Activated CD8-positive, alpha-beta T cell treated with anti-CD3 and anti-CD28 coated beads, Interleukin-2, amount 10 ng/mL, durations not matched to agents 7 days and 5 days (primary cell): ENCODE data around the gene COL4A1. TPM values are rescaled to one million over a fixed set of nuclear protein-coding genes. Genes with fewer than 3 reads are reported as not detected.

Experiments
- ATAC-seq: fragments of 150-1000 bp; cut with Tn5 transposase; one replicate; pipeline ENCODE4 v1.10.0; 2021; ENCODE audit warnings: moderate library complexity
- CTCF ChIA-PET: fragments of 350-600 bp; sonication (Branson Sonifier 250); formaldehyde crosslinking; loops from one replicate; lab custom pipeline; 2021; ENCODE audit warnings: antibody characterized with exemption; lab: Charles Lee
- POLR2A ChIA-PET: fragments of 350-600 bp; sonication (Branson Sonifier 250); formaldehyde crosslinking; loops from one replicate; lab custom pipeline; 2021; ENCODE audit warnings: antibody characterized with exemption; lab: Charles Lee
- DNase-seq: peaks from one replicate; pipeline ENCODE4 v3.0.0-alpha.2; 2020
- H3K27ac Mint-ChIP-seq: one replicate; pipeline ENCODE4 v1.8.0; 2021; ENCODE audit warnings: mild to moderate bottlenecking, mixed read lengths
- H3K27me3 Mint-ChIP-seq: one replicate; pipeline ENCODE4 v1.8.0; 2021; ENCODE audit warnings: low read depth, mixed read lengths
- H3K36me3 Mint-ChIP-seq: one replicate; pipeline ENCODE4 v1.8.0; 2021; ENCODE audit warnings: low read depth, mixed read lengths
- H3K4me1 Mint-ChIP-seq: one replicate; pipeline ENCODE4 v1.8.0; 2021; ENCODE audit warnings: low read depth, mixed read lengths
- H3K4me3 Mint-ChIP-seq: one replicate; pipeline ENCODE4 v1.8.0; 2021; ENCODE audit warnings: mild to moderate bottlenecking, mixed read lengths
- H3K9me3 Mint-ChIP-seq: one replicate; pipeline ENCODE4 v1.8.0; 2022; ENCODE audit warnings: mixed read lengths; ENCODE audit not compliant: insufficient read depth
- total RNA-seq, 2 experiments: library from RNA; stranded (reverse); gene quantifications; one replicate each; pipeline ENCODE4 v1.2.3, GENCODE V29; 2021

Gene COL4A1
- total RNA-seq, 2 experiments from 2014 or later, result not detected

DNA sequence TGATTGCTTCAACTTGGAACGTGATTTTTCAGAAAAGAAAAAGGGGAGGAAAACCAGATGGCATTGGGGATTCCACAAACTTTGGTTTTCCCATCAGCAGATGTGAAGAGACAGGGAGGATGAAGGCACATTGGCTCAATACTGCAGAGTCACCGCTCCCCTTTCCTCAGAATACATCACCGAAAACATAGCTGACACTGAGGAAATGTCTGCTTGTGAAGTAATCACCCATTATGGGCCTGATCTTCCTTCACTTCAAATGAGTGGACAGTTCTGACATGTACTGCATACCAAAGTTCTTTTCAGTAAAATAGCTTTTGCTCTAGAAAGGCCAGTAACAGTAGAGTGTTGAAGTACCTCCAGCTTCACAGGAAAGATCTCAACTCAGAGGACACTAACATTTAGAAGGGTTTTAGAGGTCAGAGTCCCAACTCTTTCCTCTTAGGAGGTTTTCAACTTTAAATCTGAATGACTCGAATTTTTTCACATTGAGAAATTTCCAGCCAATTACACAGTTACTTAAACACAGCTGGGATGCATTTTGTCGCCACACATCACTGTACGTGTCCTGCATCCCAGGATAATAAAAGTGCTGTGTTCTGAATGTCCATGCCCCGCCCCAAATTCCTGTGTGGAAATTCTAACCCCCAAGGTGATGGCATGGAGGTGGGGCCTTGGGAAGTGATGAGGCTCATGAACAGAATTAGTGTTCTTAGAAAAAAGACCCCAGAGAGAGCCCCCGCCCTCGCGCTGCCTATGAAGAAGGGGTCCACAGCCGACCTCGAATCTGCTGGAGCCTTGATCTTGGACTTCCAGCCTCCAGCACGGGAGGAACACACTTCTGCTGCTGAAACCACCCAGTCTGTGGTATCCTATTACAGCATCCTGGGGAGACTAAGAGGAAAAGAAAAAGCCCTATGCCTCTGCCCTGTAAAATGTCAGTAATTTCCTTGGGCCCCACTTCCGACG, 77.7 kb downstream of the COL4A1 start:
- no peak overlapping the region for H3K27ac Mint-ChIP-seq
- DNase-seq, result no peak
- ChIA-PET POLR2A (no interaction called here), CTCF (no interaction called here)
- no peaks in the 10 kb centered on the region for H3K9me3 Mint-ChIP-seq
- no peaks in the 10 kb centered on the region for H3K4me1 Mint-ChIP-seq
- peaks cover 10% of the 10 kb centered on the region for H3K27me3 Mint-ChIP-seq
- H3K36me3 Mint-ChIP-seq, result no peaks in the 10 kb centered on the region
- ATAC-seq, result no peak
- H3K4me3 Mint-ChIP-seq, result no peak overlapping the region

DNA sequence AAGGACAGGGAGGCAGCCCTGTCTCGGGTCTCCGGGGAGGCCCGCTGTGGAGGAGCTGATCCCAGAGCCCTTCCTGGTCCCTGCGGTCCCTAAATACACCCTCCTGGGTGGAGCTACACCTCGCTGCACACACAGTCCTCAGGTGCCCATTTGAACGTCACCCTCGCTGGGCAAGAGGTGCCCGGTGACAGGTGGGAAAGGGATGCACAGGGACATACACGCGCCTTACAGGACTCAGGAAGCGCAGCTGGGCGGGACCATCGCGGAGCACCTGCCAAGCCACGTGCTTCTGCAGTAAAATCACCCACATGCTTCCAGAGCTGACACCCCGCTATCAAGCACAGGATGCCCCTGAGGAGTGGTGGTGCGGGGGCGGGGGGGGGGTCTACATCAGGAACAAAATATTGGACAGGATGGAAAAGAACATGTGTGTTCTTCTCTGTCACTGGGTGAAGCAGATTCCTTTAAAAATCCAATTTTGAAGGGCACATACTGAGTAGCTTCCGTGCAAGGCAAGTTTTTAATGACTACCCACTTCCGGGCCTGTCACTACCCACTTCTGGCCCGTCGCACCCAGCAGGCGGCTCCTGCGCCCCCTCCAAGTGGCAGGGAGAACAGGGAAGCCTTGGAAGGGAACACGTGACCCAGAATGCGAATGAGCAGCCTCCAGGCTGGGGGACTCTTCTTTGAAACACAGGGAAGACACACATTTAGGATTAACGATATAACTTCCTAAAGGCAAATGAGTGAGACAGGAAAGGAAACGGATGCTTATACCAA, 78.9 kb downstream of the COL4A1 start:
- no peaks in the 10 kb centered on the region for H3K4me1 Mint-ChIP-seq
- H3K27ac Mint-ChIP-seq, result no peak overlapping the region
- no peak for ATAC-seq
- ChIA-PET CTCF (no interaction called here), POLR2A (no interaction called here)
- no peaks in the 10 kb centered on the region for H3K36me3 Mint-ChIP-seq
- DNase-seq, result no peak
- no peaks in the 10 kb centered on the region for H3K9me3 Mint-ChIP-seq
- H3K27me3 Mint-ChIP-seq, result peaks cover 10% of the 10 kb centered on the region
- no peak overlapping the region for H3K4me3 Mint-ChIP-seq

DNA sequence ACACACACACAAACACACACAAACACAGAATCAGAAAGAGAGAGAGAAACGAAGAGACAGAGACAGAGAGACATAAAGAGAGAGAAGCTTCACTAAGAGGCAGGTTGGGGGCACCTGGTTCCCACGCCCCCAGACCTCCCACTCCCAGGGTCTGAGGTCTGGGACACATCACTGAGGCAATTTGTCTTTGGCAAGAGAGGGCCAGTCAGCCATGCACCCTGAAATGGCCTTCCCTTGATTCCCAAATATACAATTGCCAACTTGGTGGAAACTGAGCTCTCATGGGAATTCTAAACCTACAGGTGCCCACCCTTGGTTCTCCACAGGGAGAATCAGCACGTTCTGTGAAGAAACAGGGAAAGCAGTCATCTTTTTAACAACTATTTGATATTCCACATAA, 79.5 kb downstream of the COL4A1 start:
- ChIA-PET CTCF (no interaction called here), POLR2A (no interaction called here)
- H3K27ac Mint-ChIP-seq, result no peak overlapping the region
- no peak for ATAC-seq
- no peak overlapping the region for H3K4me3 Mint-ChIP-seq
- no peaks in the 10 kb centered on the region for H3K4me1 Mint-ChIP-seq
- no peak for DNase-seq
- H3K36me3 Mint-ChIP-seq, result no peaks in the 10 kb centered on the region
- H3K9me3 Mint-ChIP-seq, result no peaks in the 10 kb centered on the region
- peaks cover 10% of the 10 kb centered on the region for H3K27me3 Mint-ChIP-seq

DNA sequence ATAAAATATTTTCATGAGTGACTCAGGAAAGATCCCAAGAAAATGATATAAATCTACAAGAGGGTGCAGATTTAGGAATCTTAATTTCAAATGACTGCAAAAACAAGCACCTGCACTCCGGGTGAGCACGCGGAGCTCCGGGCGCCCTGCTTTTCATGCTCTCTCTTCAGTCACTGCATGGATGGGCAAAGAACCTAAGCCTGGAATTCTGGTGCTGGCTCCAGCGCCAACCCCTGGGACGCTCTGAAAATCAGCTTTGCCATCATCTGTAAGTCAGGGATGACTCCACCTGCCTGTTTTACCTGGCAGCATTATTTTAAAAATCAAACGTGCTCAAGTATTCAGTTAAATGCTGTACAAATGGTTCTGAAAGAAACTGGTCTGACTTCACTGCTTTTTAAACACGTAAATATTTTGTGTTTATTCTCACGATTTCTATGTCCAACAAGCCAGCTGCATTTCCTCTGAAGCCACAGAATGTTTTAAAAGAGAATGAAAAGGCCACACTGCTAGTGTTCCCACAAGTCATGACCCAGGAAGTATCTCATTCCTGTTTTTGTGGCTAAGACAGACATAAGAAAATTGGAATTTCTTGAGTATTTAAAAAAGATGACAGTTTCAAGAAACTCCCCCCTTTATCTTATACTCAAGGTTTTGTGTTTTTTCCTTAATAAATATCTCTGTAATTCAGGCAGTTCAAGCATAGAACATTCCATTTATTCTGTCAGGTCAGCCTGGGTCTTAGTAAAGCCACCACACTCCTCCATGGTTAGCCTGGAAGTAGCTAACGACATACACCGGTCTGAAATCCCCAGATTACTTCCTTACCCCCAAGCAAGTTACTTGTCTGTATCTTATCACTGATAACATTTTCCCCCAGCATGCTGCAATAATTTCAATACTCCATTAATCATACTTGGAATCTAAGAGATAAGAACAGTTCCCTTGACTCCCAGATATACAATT, 81.1 kb downstream of the COL4A1 start:
- no peaks in the 10 kb centered on the region for H3K9me3 Mint-ChIP-seq
- peaks cover 10% of the 10 kb centered on the region for H3K27me3 Mint-ChIP-seq
- ATAC-seq, result no peak
- ChIA-PET CTCF (interaction anchor here (0.6 kb wide), 1 partner anchor 547 kb away, joined by 3 read pairs; no protein-coding TSS in a partner anchor), POLR2A (no interaction called here)
- no peaks in the 10 kb centered on the region for H3K36me3 Mint-ChIP-seq
- DNase-seq, result no peak
- no peaks in the 10 kb centered on the region for H3K4me1 Mint-ChIP-seq
- H3K27ac Mint-ChIP-seq, result no peak overlapping the region
- no peak overlapping the region for H3K4me3 Mint-ChIP-seq

GRCh38 chr13:110225003-110225402, 82.0 kb downstream of the COL4A1 start:
- POLR2A ChIA-PET, result no interaction called here
- Mint-ChIP-seq H3K27me3 (peaks cover 10% of the 10 kb centered on the region), H3K27ac (no peak overlapping the region), H3K4me1 (no peaks in the 10 kb centered on the region), H3K36me3 (no peaks in the 10 kb centered on the region), H3K4me3 (no peak overlapping the region), H3K9me3 (no peaks in the 10 kb centered on the region)
- ATAC-seq (no peak), DNase-seq (no peak)
- CTCF ChIA-PET, result interaction anchor here (5.0 kb wide), 1 partner anchor 186 kb away, joined by 32 read pairs; no protein-coding TSS in a partner anchor

DNA sequence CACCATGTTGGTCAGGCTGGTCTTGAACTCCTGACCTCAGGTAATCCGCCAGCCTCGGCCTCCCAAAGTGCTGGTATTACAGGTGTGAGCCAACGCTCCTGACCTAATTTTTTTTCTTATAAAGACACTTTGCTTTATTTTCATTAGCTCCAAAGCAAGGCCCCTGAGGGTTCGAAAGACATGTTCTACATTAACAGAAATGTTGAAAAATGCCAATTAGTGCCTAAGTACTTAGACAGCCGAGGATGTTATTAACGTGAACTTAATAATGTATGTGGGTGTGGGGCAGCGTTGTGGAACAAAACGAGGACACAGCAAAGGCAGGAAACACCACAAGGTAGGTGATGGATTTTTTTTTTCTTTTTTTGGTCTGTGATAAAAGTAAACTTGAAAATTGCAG, 82.4 kb downstream of the COL4A1 start:
- no peaks in the 10 kb centered on the region for H3K9me3 Mint-ChIP-seq
- H3K4me1 Mint-ChIP-seq, result no peaks in the 10 kb centered on the region
- H3K27ac Mint-ChIP-seq, result no peak overlapping the region
- no peaks in the 10 kb centered on the region for H3K36me3 Mint-ChIP-seq
- ATAC-seq (no peak), DNase-seq (no peak)
- H3K27me3 Mint-ChIP-seq, result peaks cover 10% of the 10 kb centered on the region
- POLR2A ChIA-PET, result no interaction called here
- H3K4me3 Mint-ChIP-seq, result no peak overlapping the region
- CTCF ChIA-PET, result interaction anchor here (5.0 kb wide), 1 partner anchor 187 kb away, joined by 32 read pairs; no protein-coding TSS in a partner anchor

GRCh38 chr13:110221406-110222117, 85.4 kb downstream of the COL4A1 start:
- DNase-seq, result no peak
- Mint-ChIP-seq H3K9me3 (no peaks in the 10 kb centered on the region), H3K36me3 (no peaks in the 10 kb centered on the region), H3K27me3 (peaks cover 9% of the 10 kb centered on the region), H3K4me1 (no peaks in the 10 kb centered on the region), H3K27ac (no peak overlapping the region), H3K4me3 (no peak overlapping the region)
- CTCF ChIA-PET, result interaction anchor here (0.9 to 5.0 kb wide), 4 partner anchors 17 to 190 kb away, joined by 3 to 32 read pairs (median 4); no protein-coding TSS in a partner anchor
- ATAC-seq, result no peak
- POLR2A ChIA-PET, result no interaction called here

GRCh38 chr13:110220471-110220870, 86.5 kb downstream of the COL4A1 start:
- ATAC-seq (no peak), DNase-seq (no peak)
- Mint-ChIP-seq H3K27me3 (peaks cover 5% of the 10 kb centered on the region), H3K9me3 (no peaks in the 10 kb centered on the region), H3K36me3 (no peaks in the 10 kb centered on the region), H3K4me1 (no peaks in the 10 kb centered on the region), H3K27ac (no peak overlapping the region), H3K4me3 (no peak overlapping the region)
- POLR2A ChIA-PET, result no interaction called here
- CTCF ChIA-PET, result interaction anchor here (5.0 kb wide), 1 partner anchor 191 kb away, joined by 32 read pairs; no protein-coding TSS in a partner anchor

DNA sequence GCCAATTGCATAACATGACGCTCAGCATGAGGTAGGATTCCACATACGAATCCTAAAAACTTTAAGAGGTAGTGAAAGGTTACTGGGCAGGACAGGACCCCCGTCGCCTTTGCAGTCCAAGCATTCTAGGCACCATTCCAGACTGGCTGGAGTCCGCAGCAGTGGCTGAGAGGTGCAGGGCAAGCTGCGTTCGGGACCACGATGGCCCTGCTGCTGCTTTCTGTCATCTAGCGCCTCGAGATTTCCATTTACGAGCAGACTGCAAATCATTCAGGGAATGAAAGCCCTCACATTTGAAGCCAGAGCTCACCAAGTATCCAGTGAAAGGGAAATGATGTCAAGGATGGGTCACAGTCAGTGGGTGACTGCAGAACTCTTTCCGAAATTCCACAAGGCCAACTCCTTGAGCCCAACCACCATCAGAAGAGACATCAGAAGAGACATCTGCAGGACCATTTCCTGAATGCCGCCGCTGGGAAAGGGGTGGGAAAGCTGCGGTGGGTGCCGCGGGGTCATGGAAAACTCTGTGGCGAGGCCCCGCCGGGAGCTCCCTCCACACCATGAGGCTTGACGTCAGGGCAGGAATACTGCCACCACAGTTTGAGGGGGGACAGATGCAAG, 88.3 kb downstream of the COL4A1 start:
- Mint-ChIP-seq H3K36me3 (no peaks in the 10 kb centered on the region), H3K27me3 (peaks cover 5% of the 10 kb centered on the region), H3K9me3 (no peaks in the 10 kb centered on the region), H3K4me3 (no peak overlapping the region), H3K4me1 (no peaks in the 10 kb centered on the region), H3K27ac (no peak overlapping the region)
- ChIA-PET CTCF (no interaction called here), POLR2A (no interaction called here)
- ATAC-seq, result no peak
- no peak for DNase-seq

DNA sequence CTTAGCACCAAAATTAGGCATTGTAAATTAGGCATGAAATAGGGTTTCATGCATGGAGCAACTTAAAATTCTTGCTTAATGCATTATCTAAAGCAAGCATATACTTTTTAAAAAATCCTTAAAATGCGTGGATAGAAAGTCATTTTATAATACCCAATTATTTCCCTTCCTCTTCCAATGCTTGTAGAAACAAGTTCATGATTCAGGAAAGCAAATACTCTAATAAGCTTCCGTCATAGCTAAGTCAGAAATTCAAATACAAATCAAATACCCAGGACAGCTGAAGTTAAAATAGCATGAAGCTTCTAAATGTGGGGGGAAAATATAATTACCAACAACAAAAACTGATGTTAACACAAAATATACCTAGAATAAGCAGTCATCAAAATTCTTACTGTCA, 89.1 kb downstream of the COL4A1 start:
- no peaks in the 10 kb centered on the region for H3K9me3 Mint-ChIP-seq
- ChIA-PET CTCF (interaction anchor here (1.7 kb wide), 1 partner anchor 10 kb away, joined by 5 read pairs; no protein-coding TSS in a partner anchor), POLR2A (no interaction called here)
- no peaks in the 10 kb centered on the region for H3K4me1 Mint-ChIP-seq
- H3K27me3 Mint-ChIP-seq, result peaks cover 5% of the 10 kb centered on the region
- DNase-seq, result no peak
- no peaks in the 10 kb centered on the region for H3K36me3 Mint-ChIP-seq
- H3K4me3 Mint-ChIP-seq, result no peak overlapping the region
- no peak overlapping the region for H3K27ac Mint-ChIP-seq
- ATAC-seq, result no peak
